GM12878 (cell line): ENCODE measurements around the gene FCGR3A.
"Not testable (repeated sequence)": the region's sequence is repeated elsewhere in the genome, so short reads cannot be mapped to it uniquely, and the experiment has no call there.

Source experiments
- BMI1 ChIP-seq: fragments of 450-650 bp; IDR thresholded peaks from 2 replicates; pipeline ENCODE4 v1.6.1; 2016; ENCODE audit warnings: mild to moderate bottlenecking, moderate library complexity, borderline replicate concordance
- CBX3 ChIP-seq: fragments of 200-600 bp; sonication (generic); IDR thresholded peaks from 2 replicates; pipeline ENCODE4 v1.6.1; 2016; ENCODE audit warnings: low read depth, borderline replicate concordance
- CHD2 ChIP-seq: IDR thresholded peaks from 2 replicates; pipeline ENCODE4 v1.6.1; 2011; ENCODE audit warnings: low read depth, low read length, improper control_type of control experiment, borderline replicate concordance
- CREB1 ChIP-seq: IDR thresholded peaks from 2 replicates; pipeline ENCODE4 v1.6.1; 2012; ENCODE audit warnings: low read depth, mild to moderate bottlenecking, inconsistent platforms
- EGR1 ChIP-seq, 2 experiments: IDR thresholded peaks; 1 replicate in 1 of 2; 2 replicates in 1 of 2; pipeline ENCODE4 v1.6.1; 2011 to 2012; ENCODE audit warnings: low read depth in 2 of 2, low read length in 2 of 2, borderline replicate concordance in 1 of 2, mild to moderate bottlenecking in 1 of 2, moderate library complexity in 1 of 2
- EP300 ChIP-seq, 2 experiments: fragments of 150-350 bp in 1 of 2; IDR thresholded peaks; 2 replicates each; pipeline ENCODE4 v1.6.1; 2011 to 2012; ENCODE audit warnings: low read depth in 2 of 2, low read length in 2 of 2, borderline replicate concordance in 1 of 2, improper control_type of control experiment in 1 of 2, inconsistent platforms in 1 of 2; ENCODE audit not compliant: control insufficient read depth in 1 of 2
- IRF4 ChIP-seq: IDR thresholded peaks from 2 replicates; pipeline ENCODE4 v1.6.1; 2011; ENCODE audit warnings: low read depth, low read length
- NRF1 ChIP-seq: conservative IDR thresholded peaks from 2 replicates; pipeline ENCODE4 v1.6.1; 2011; ENCODE audit warnings: mild to moderate bottlenecking, low read depth, low read length, improper control_type of control experiment
- POLR2A ChIP-seq: IDR thresholded peaks from 2 replicates; pipeline ENCODE4 v1.6.1; 2011; ENCODE audit warnings: low read depth, mild to moderate bottlenecking, low read length
- POLR2AphosphoS5 ChIP-seq: IDR thresholded peaks from 2 replicates; pipeline ENCODE4 v1.6.1; 2011; ENCODE audit warnings: mild to moderate bottlenecking, low read length, inconsistent platforms
- ZNF274 ChIP-seq: IDR thresholded peaks from one replicate; pipeline ENCODE4 v1.8.0; 2011; ENCODE audit not compliant: insufficient read length, insufficient read depth
- TF ChIP-seq, protein P1 (sequence below), 3 experiments: IDR thresholded peaks in 2 of 3; conservative IDR thresholded peaks in 1 of 3; 2 replicates each; pipeline ENCODE4 v1.5.1; 2011; ENCODE audit warnings: low read depth in 3 of 3, low read length in 3 of 3, mild to moderate bottlenecking in 3 of 3, control low read depth in 2 of 3, moderate library complexity in 2 of 3, inconsistent platforms in 1 of 3, mixed read lengths in 1 of 3; ENCODE audit not compliant: control insufficient read depth in 2 of 3, insufficient read depth in 1 of 3; ENCODE audit errors: extremely low read depth in 1 of 3
- TF ChIP-seq, protein P2 (sequence below): IDR thresholded peaks from 2 replicates; pipeline ENCODE4 v1.6.1; 2011; ENCODE audit warnings: low read depth, low read length, improper control_type of control experiment, borderline replicate concordance
- TF ChIP-seq, protein P3 (sequence below): IDR thresholded peaks from 2 replicates; pipeline ENCODE4 v1.6.1; 2011; ENCODE audit warnings: borderline replicate concordance, low read depth, mild to moderate bottlenecking, moderate library complexity, low read length; ENCODE audit not compliant: insufficient read depth, poor library complexity, severe bottlenecking

GRCh38 chr1:161576676-161577075, 27.1 kb upstream of the FCGR3A start:
- not testable (repeated sequence) for TF ChIP-seq ZNF274; EGR1 (IDR thresholded peaks at IDR 0.05; ENCODE audit: borderline replicate concordance in 1 of 2, low read depth in 2 of 2, low read length in 2 of 2); CREB1; CBX3; NRF1; BMI1; CHD2; IRF4; POLR2AphosphoS5; EP300 (IDR thresholded peaks at IDR 0.05; ENCODE audit: borderline replicate concordance in 1 of 2, control insufficient read depth in 1 of 2, low read depth in 2 of 2, low read length in 2 of 2); POLR2A
- TF ChIP-seq, protein P1, sequence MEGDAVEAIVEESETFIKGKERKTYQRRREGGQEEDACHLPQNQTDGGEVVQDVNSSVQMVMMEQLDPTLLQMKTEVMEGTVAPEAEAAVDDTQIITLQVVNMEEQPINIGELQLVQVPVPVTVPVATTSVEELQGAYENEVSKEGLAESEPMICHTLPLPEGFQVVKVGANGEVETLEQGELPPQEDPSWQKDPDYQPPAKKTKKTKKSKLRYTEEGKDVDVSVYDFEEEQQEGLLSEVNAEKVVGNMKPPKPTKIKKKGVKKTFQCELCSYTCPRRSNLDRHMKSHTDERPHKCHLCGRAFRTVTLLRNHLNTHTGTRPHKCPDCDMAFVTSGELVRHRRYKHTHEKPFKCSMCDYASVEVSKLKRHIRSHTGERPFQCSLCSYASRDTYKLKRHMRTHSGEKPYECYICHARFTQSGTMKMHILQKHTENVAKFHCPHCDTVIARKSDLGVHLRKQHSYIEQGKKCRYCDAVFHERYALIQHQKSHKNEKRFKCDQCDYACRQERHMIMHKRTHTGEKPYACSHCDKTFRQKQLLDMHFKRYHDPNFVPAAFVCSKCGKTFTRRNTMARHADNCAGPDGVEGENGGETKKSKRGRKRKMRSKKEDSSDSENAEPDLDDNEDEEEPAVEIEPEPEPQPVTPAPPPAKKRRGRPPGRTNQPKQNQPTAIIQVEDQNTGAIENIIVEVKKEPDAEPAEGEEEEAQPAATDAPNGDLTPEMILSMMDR (IDR thresholded peaks at IDR 0.05 in 2 of 3, conservative IDR thresholded peaks at IDR 0.05 in 1 of 3; ENCODE audit: control insufficient read depth in 2 of 3, extremely low read depth in 1 of 3, insufficient read depth in 1 of 3, low read depth in 3 of 3, low read length in 3 of 3) = not testable (repeated sequence)
- TF ChIP-seq, protein P2, sequence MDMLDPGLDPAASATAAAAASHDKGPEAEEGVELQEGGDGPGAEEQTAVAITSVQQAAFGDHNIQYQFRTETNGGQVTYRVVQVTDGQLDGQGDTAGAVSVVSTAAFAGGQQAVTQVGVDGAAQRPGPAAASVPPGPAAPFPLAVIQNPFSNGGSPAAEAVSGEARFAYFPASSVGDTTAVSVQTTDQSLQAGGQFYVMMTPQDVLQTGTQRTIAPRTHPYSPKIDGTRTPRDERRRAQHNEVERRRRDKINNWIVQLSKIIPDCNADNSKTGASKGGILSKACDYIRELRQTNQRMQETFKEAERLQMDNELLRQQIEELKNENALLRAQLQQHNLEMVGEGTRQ = not testable (repeated sequence)
- TF ChIP-seq, protein P3, sequence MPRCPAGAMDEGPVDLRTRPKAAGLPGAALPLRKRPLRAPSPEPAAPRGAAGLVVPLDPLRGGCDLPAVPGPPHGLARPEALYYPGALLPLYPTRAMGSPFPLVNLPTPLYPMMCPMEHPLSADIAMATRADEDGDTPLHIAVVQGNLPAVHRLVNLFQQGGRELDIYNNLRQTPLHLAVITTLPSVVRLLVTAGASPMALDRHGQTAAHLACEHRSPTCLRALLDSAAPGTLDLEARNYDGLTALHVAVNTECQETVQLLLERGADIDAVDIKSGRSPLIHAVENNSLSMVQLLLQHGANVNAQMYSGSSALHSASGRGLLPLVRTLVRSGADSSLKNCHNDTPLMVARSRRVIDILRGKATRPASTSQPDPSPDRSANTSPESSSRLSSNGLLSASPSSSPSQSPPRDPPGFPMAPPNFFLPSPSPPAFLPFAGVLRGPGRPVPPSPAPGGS = not testable (repeated sequence)
